EL (cell line): ENCODE results near the gene KLK15.
"Not testable (repeated sequence)": the region's sequence is repeated elsewhere in the genome, so short reads cannot be mapped to it uniquely, and the experiment has no call there.

ENCODE experiments used
- DNase-seq: peaks from one replicate; pipeline ENCODE4 v3.0.0-alpha.2; 2016

KLK15 gene

DNA sequence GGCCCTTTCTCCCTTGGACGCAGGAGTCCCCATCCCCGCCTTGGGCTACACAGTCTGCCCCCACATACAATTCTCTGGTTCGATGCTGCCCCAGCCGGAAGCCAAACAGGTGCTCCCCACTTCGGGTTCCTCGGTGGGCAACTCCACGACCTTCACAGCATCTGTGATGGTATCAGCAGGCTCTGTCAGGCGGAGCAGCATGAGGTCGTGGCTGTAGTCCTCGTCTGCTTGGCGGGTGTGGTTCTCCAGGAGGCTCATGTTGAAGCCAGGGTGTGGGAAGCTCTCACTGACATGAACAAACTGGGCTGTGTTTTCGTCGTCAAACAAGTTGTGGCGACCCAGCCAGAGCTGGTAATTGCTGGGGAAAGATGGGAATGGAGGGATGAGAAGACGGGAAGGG lies 13.3 kb downstream of the KLK15 start:
- DNase-seq, result no peak

DNA sequence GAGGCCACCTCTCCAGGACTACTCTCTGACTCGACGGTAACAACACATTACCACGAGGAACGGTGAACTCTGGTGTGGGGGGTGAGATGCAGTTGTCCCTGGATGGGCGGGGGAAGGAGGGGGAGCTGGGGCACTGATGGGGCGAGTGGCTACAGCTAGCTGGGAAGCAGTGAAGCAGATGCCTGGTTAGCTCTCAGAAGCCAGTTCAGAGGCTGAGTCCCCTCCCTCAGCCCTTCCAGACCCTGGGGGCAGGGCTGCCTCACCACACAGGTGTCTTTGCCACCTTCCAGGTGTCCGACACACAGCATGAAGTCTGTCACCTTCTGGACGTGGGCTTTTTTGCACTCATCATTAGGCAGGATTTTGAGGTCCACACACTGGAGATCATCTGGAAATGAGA lies 13.7 kb downstream of the KLK15 start:
- DNase-seq, result no peak

DNA sequence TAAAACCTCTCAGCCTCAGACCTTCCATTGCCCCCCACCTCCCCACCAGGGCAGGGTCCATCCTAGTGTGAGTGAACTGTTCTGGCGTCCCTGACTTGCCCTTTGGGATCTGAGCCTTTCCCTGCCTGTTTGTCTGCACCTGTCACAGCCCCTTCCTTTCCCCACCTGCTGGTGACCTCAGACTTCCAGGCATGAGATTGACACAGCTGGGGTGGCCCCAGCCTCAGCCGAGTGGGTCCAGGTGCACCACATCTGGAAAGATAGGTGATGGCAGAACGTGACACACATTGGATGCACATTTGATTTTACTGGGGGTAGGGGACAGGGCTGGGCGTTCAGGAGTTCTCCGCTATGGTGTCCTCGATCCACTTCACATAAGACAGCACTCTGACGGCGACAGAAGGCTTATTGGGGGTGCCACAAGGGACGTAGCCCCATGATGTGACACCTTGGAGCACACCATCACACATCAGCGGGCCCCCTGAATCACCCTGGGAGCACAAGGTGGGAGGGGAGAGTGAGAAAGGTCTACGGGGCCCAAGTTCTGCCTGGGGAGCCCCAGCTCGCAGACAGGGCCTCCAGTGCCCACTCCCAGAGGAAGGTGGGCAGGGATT lies 14.4 kb downstream of the KLK15 start:
- DNase-seq, result no peak

DNA sequence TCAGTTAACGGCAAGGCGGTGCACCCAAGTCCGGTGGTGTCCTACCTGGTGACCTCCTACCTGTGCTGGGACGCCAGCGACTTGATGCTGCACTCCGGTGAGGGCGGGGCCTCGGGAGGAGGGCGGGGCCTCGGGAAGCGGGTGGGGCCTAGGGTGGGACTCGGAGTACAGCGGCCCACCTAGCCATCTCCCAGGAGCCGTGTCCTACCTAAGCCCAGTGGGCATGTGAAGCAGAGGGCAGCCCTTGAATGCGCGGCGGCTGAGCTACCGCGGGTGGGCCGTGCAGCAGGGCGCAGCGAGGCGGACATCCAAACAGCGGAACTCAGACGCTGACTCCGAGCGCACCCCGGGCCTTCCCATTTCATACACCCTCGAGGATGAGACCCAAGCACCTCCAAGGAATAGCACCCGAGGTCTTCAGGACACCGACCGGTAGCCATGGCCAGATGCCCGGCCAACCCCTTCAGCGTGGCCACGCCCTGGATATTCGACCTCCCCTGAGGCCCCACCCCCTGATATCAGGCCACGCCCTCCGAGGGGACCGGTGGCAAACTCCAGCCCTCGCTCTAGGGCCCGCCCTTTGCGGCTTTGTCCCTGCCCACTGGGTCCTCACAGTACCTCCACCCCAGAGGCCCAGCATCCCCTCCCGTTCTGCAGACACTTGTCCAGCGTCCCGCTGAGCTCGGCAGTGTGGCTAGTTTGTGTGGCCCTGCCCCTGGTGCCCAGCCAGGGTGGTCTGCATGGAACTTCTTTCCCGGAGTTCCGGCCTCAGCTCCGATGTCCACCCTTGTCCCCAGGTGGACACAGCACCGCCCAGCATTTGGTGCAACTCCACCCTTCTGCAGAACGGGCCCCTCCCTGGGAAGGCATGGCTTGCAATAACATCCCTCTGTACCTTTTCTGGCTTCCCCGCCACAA lies 15.2 kb downstream of the KLK15 start:
- DNase-seq, result peak; percentile 32

DNA sequence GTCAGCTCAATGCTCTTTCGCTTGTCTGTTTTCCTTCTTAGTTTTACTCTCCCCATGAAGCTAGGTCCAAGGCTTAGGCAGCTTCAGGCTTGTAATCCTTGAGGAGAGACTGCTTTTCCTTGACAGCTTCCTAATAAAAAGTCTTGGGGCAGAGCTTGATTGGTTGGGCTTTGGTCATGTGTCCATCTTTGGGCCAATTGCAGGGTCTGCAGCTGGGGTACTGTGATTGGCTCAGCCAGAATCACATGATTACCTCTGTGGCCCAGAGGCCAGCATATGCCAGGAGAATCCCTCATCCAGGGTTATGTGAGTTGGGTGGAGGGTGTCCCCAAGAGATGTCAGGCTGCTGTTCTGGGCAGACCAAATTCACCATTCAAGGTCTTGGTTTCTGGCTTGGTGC lies 17.9 kb downstream of the KLK15 start:
- no peak for DNase-seq

DNA sequence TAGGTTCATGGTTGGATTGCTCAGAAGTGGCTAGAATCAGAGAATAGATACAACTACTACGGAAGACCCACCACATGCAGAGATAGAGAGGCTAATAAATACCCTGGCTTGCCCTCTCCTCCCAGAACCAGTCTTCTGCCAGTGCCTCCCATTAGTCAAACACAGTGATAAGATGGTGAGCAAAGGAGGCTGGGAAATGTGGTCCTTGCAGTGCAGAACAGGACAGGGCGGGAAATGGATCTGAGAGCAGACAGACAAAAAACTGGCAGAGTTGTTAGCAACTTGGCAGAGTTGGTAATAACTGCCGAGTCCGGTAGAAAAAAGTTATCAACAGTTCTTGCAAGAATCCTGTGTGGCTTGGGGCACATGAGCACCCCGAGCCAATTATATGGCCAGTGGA lies 18.5 kb downstream of the KLK15 start:
- DNase-seq, result no peak

DNA sequence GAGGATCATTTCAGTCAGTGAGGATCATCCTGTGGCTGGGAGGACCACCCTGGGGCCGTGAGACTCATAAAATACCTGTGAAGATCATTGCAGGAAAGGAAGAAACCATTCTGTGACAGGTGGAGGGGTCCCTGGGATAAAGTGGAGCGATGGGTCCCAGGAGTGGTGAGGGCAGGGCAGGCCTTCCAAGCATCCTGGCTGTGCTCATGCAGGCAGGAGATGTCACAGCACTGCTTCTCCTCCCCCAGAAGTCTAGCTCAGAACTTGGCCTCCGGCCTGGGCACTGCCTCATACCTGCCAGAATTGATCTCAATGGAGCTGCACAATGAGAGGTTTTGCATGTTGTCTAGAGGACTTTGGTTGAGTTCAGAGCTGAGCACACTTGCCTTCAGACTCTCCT lies 20.9 kb downstream of the KLK15 start:
- no peak for DNase-seq

DNA sequence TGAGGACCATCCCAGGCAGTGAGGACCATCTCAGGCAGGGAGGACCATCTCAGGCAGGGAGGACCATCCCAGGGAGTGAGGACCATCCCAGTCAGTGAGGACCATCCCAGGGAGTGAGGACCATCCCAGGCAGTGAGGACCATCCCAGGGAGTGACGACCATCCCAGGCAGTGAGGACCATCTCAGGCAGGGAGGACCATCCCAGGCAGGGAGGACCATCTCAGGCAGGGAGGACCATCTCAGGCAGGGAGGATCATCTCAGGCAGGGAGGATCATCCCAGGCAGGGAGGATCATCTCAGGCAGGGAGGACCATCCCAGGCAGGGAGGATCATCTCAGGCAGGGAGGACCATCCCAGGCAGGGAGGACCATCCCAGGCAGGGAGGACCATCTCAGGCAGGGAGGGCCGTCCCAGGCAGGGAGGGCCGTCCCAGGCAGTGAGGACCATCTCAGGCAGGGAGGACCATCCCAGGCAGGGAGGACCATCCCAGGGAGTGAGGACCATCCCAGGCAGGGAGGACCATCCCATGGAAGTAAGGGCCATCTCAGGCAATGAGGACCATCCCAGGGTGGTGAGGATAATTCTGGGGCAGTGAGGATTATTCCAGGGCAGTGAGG lies 21.6 kb downstream of the KLK15 start:
- DNase-seq, result not testable (repeated sequence)

DNA sequence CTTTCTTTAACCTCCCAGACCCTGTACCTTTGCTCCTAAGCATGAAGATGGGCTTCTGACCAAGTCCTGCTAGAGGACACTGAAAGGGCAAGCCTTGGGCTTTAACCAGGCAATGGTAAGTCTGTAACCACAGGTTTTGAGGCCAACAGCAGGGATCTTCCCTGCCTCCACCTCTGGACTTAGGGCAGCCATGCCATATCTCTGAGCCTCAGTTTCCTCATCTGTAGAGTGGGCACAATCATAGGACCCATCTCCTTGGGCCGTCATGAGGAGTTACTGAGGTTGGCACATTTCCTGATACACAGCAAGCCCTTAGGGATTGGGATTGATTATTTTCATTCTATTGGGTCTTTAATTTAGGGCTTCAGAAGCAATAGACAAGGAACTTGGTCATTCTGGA lies 24.5 kb downstream of the KLK15 start:
- DNase-seq, result no peak

DNA sequence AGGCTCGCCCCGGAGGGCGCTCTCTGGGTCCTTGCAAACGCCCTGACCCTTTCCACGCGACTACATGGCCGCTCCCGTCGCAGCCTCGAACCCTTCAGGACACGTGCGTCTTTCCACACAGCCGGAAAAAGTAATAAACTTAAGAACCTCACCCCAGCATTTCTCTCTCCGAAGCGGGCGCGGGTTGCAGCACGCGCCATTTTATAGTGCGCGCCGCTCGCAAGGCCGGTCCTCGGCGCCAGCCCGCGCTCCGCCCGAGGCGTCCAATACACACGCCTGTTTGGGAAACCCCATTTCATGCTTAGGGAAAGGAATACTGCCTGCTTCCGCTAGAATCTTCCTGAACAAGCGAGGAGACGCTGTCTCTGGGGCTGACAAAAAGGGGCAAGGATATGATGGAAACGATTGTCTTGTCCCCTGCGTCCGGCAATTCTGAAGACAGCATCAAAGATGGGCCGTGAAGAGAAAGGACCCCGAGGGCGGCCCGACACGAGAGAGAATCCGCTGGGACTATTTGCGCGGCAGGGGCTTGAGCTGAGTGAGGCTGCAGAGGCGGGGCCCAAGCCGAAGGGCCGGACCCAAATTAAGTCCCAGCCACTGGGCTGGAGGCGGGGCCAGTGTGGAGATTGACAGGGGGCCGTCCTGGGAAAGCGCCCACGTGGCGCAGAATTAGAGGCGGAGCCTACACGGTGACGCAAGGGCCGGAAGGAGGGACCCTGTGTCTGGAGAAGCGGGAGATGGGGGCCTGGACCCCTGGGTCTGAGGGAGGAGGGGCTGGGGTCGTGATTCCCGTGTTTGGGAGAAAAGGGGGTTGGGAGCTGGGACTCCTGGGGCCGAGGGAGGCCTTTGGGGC lies 28.7 kb downstream of the KLK15 start:
- peak; percentile 99 for DNase-seq

DNA sequence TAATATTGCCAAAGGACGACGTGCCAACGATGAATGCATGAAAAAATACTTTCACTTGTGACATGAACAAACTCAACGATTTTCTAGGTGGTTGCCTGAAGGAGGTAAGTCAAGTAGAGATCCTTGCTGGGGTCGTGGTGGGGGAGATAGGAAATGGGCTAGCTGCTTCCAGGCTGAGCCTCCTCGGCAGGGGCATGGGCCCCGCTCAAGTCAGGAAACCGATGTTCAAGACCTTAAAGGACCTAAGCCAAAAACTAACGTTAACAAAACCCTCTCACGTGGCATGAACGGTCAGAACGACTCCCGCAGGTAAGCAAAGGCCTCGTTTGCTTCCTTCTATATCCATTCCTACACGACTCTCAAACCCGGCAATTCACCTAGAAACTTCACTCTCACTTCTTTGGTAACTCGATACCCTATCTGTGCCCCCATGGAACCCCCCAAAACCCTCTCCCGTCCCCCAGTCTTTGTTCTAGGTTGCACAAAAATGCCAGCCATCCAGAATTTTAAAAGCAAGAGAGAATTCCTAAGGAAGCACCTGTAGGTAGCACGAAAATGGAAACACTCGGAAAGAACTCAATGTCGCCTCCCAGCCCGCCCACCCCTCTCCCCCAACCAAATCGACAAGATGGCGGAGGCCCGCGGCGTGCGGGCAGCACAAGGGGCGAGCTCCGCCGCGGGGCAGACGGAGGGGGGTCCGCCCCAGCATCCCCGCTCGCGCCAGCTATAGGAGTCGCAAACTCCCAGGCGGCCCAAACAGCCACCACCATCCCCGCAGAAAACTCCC lies 29.5 kb downstream of the KLK15 start:
- DNase-seq, result no peak

DNA sequence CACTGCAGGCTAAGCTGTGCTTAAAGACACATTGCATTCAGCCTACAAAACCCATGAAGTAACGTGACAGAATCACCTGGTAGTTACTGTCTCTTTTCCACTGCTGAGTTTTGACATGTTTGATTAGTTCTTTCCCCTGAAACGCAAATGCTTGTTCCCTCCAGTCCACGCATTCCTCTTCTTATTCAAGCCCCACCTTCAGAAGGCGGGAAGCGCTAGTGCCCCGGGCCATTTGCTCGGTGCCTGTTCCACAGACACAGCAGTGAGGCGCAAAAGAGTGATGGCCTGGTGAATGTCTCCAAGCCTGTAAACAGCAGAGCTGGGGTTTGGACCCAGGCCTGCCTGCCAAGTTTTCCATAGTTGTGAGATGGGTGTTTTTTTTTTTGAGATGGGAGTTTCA lies 32.3 kb downstream of the KLK15 start:
- DNase-seq, result peak; percentile 19

DNA sequence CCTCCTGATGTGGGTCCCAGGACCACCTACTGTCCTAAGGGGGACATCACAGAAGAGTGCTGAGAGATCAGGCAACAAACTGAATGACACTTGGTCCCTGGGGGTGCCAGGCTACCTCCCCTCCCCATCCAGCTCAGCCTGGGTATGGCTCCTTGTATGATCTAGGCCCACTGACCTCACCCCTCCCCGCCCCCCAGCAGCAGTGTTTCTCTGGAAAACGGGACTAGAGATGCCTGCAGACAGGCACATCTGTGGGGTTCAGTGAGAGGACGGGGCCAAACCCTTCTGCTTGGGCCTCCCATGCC lies 33.9 kb downstream of the KLK15 start:
- DNase-seq, result no peak

DNA sequence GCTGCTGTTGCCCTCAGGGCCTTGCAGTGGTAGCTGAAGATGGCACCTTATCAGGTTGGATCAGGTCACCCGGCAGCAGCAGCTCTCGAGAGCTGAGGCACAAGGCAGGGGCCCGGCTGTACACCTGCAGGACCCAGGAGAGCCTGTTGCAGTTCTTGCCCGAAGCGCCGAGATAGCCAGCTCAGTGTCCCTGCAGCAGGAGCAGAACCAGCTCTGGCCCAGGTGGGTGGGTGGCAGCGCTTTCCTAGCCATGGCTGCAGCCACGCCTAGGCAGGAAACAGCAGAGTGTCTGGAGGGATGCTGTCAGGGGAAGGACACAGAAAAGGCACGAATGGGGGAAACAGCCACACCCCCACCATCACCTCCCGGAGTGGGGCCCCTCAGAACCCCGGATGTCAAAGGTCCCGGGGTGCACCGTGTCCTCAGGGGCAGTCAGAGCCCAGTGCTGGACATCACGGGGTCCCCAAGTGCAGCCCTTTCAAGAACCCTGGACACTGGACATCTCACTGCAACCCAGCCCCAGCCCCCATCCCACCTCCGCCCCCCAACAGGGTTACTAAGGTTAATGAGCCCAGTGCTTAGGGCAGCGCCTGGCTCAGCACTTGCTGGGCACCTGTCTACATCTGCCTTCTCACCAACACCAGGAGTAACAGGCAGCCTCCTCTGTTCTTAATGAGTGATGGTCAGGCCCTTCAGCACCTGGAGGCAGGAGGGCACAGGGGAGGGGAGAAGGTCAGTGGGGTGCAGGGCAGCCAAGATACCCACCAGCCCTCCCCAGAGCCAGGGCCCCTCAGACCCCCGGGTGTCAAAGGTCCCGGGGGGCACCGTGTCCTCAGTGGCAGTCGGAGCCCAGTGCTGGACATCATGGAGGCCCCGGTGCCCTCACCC lies 34.5 kb downstream of the KLK15 start:
- no peak for DNase-seq

DNA sequence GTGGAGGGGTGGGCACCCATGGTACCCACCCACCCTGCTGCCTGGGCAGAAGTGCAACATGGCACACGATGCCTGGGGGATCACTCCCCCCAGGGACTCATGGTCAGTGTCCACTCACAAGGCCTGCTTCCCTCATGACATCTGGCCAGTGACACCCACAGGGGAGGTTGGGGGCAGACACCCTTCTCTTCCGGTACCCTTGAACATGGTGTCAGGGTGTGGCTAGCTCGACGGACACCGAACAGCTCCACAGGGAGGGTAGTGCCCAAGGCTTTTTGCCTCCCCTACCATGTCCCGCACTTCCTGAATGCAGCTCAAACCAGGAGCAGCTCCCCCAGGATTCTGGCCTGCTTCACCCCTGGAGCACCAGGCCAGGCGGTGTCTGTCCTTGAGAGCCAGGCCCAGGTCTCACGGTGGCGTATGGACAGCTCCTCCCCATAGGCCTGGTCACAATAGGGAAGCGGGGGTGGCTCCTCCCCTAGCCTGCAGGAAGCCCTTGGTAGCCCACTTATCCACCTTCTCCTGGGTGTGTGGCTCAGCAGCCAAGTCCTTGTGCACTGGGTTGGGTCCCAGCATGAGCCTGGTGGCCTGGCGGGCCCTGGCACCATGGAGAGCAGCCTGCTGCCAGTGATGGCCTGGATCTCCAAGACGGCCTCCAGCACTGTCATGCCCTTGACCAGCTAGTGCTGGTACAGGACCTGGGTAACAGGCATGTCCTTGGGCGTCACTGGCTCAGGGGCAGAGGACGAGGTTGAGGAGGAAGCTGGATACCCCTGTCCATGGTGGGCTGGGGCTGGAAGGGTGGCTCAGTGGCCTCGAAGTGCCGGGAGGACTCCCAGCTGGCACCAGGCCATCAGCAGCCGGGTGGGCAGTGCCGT lies 35.4 kb downstream of the KLK15 start:
- DNase-seq, result no peak

DNA sequence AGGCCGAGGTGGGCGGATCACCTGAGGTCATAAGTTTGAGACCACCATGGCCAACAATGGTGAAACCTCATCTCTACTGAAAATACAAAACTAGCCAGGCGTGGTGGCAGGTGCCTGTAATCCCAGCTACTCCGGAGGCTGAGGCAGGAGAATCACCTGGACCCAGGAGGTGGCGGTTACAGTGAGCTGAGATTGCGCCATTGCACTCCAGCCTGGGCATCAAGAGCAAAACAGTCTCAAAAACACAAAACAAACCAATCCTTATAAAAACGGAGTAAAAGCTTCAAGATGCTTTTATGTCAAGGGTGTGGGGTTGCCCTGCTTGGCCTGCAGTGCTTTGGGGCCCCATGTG lies 36.0 kb downstream of the KLK15 start:
- DNase-seq, result no peak

DNA sequence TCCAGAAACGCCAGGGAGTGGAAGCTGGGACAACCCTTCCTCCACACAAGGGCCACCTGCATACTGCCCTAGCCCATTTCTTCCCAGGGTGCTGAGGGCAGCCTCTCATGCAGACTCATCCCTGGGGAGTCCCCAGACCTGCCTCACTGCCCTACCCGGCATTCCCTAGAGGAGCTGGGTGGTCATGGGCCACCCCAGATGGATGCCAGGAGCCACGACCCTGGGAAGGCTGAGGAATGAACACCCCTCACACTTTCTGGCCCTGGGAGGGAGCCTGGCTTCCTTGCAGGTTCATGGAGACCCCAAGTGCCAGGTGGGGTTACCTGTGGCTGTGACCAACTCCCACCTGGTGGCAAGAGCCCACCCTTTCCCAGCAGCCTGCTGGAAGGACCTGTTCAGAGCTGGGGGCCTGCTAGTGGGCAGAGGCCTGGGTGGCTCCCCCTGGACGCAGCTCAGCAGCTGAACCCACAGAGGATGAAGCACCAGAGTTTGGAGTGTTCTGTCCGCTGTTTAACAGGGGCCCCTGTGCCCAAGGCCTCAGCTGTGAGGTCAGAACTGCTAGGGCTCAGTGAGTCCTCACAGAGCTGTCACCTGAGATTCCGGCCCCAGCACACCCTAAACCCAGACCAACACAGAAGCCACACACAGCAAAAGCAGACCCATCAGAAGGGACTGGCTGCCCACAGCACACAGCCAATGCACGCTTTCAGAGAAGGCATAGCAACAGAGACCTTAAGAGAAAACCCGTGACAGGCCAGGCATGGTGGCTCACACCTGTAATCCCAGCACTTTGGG lies 36.5 kb downstream of the KLK15 start:
- no peak for DNase-seq

DNA sequence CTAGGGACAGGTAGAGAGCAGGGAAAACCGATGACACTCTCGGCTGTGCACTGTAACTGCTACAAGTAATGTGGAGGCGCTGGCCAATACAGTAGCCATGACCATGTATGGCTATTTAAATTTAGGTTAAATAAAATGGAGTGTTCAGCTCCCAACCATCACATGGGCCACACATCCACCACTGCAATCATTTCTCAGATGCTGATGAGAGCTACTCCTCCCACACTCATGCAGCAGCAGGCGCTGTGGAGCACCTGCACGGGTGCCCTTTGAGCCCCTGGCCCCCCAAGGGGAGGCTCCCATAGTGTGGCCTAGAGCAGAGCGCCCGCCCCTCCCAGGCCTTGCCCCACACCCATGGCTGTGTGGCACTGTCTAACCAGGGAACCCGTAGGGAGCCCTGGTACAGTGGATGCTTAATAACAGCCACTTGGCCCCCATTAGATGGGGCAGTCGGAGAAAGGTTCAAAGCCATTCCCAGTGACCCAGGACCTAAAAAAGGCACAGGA lies 37.2 kb downstream of the KLK15 start:
- no peak for DNase-seq

DNA sequence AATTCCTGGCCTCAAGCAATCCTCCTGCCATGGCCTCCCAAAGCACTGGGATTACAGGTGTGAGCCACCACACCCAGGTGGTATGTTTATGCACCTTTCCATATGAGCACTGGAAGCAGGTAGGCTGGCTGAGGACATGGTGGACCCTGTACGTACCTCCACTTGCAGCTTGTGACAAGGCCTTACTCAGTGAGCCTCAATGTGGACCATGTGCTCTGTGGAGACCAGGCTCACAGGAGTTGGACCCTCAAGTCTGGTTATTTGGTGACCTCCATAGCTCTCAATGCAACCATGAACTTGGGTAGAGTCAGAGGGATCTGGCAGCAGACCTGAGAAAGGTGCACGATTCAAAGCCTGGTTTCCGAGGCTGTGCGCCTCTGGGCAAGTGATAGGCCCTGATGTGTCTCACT lies 37.7 kb downstream of the KLK15 start:
- peak; percentile 15 for DNase-seq
